ENCODE measurements around the gene PDE6G. TPM values are rescaled to one million over a fixed set of nuclear protein-coding genes. Genes with fewer than 3 reads are reported as not detected.

PDE6G gene
- total and polyA plus RNA-seq, 2 donors (not counting 3 experiments of a cell fraction or from before 2014, with no cell fraction given): 1.8 to 3.7 TPM

DNA sequence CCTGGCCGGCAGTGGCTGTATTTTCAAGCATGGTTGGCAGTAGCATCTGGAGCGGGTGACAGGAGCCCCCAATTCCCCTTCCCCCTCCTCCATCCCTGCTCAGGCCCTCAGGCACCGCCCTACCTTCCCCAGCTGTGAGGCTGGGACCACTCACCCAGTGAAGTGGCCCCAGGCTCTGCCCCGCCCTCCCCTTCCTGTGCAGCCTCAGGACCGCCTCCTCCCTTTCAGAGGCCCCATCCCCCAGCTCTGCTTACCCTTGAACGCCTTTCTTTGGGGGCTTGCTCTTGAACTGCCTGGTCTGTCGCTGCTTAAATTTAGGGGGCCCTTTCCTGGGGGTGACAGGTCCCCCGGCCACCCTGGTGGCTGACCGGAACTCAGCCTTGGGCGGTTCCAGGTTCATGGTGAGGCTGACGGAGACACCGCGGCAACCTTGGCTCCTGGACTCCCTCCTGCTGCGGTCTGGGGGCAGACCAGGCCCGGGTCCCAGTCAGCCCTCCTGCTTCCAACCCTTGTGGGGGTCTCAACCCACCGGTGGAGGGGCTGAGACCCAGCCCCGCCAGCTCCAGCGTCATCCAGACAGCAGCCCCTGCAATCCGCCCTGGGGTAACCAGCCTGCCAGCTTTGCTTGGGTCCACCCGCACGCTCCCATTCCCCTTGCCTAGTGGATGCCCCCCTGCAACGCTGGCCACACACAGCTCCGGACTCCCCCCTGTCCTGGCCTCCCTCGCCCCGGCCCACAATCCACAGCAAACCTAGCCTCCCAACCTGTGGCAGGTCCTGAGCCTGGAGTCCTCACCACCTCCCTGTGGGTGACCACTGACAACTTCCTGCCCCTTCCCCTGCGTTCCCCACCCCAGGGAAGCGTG, 3.2 kb downstream of the PDE6G start:
- no peaks in the 10 kb centered on the region for H3K36me3 ChIP-seq (ENCODE audit: control insufficient read depth in 2 of 2, extremely low read depth in 1 of 2, insufficient read depth in 2 of 2, low read length in 2 of 2)
- peak overlapping the region; percentile 78 for H2AFZ ChIP-seq (ENCODE audit: low read depth, low read length)
- H3K9ac ChIP-seq (replicated peaks; ENCODE audit: extremely low read depth, insufficient read depth, low read length): no peak overlapping the region
- H3K4me3 ChIP-seq (replicated peaks in 1 of 3; ENCODE audit: insufficient read depth in 1 of 3, low read depth in 1 of 3, low read length in 3 of 3): no peak overlapping the region
- dilution Hi-C loops (cut with MboI; ENCODE audit: extremely low pct_ligation_motif_present, low sequenced_read_pairs) (no loop called here), intact Hi-C loops (cut with micrococcal nuclease) (no loop called here)
- no peaks in the 10 kb centered on the region for H3K9me1 ChIP-seq (replicated peaks; ENCODE audit: control insufficient read depth, extremely low read depth, insufficient read depth, low read length)
- no peak overlapping the region for H3K4me2 ChIP-seq (ENCODE audit: insufficient read depth, low read length)
- FAIRE-seq (no peak), DNase-seq (ENCODE audit: low read depth, low spot score) (no peak)
- H3K27me3 ChIP-seq (ENCODE audit: control insufficient read depth in 2 of 2, insufficient read depth in 2 of 2, low read length in 2 of 2): peaks cover 7 to 8% of the 10 kb centered on the region in 2 experiments
- H3K9me3 ChIP-seq (replicated peaks; ENCODE audit: control insufficient read depth, insufficient read depth, low read length): no peaks in the 10 kb centered on the region
- H3K4me1 ChIP-seq (ENCODE audit: control insufficient read depth, extremely low read depth, insufficient read depth, low read length): peaks cover 9% of the 10 kb centered on the region
- H3K27ac ChIP-seq (ENCODE audit: insufficient read depth, low read depth, low read length): no peak overlapping the region
- no TSS peak for BruUV-seq (replicated peaks)
- no peaks in the 10 kb centered on the region for H3K79me2 ChIP-seq (ENCODE audit: control insufficient read depth, insufficient read depth, low read length)
- ChIA-PET POLR2A (no interaction called here), CTCF (interaction anchor here (1.7 kb wide), 1 partner anchor 9 kb away, joined by 6 read pairs; no protein-coding TSS in a partner anchor)
- TF ChIP-seq POLR2A (IDR thresholded peaks at IDR 0.05; ENCODE audit: low read depth, low read length): no peak
- H4K20me1 ChIP-seq (replicated peaks; ENCODE audit: control insufficient read depth, extremely low read depth, insufficient read depth, low read length): no peaks in the 10 kb centered on the region

DNA sequence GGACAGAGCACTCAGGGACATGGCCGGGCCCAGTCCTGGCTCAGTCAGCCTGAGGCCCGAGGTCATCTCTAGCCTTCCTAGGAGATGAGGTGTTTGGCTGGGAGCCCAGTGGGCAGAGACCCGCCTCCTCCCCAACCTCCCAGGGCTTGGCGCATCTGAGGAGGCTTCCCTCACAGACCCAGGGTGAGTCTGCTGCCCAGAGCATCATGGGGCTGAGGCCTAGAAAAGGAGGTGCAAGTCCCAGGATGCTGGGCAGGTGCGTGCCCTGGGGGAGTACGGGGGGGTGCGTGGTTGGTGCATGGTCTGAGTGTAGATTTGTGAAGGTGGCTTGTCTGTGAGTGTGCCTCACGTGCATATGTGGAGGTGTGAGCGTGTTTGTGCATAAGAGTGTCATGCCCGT, 4.7 kb downstream of the PDE6G start:
- Histone ChIP-seq H3K36me3 (ENCODE audit: control insufficient read depth in 2 of 2, extremely low read depth in 1 of 2, insufficient read depth in 2 of 2, low read length in 2 of 2) (no peaks in the 10 kb centered on the region), H4K20me1 (replicated peaks; ENCODE audit: control insufficient read depth, extremely low read depth, insufficient read depth, low read length) (no peaks in the 10 kb centered on the region), H3K4me2 (ENCODE audit: insufficient read depth, low read length) (no peak overlapping the region), H3K9me3 (replicated peaks; ENCODE audit: control insufficient read depth, insufficient read depth, low read length) (no peaks in the 10 kb centered on the region), H3K9me1 (replicated peaks; ENCODE audit: control insufficient read depth, extremely low read depth, insufficient read depth, low read length) (no peaks in the 10 kb centered on the region), H3K4me1 (ENCODE audit: control insufficient read depth, extremely low read depth, insufficient read depth, low read length) (peaks cover 2% of the 10 kb centered on the region), H3K4me3 (replicated peaks in 1 of 3; ENCODE audit: insufficient read depth in 1 of 3, low read depth in 1 of 3, low read length in 3 of 3) (no peak overlapping the region), H3K9ac (replicated peaks; ENCODE audit: extremely low read depth, insufficient read depth, low read length) (no peak overlapping the region), H3K79me2 (ENCODE audit: control insufficient read depth, insufficient read depth, low read length) (no peaks in the 10 kb centered on the region), H2AFZ (ENCODE audit: low read depth, low read length) (no peak overlapping the region), H3K27me3 (ENCODE audit: control insufficient read depth in 2 of 2, insufficient read depth in 2 of 2, low read length in 2 of 2) (peaks cover 17 to 21% of the 10 kb centered on the region in 2 experiments), H3K27ac (ENCODE audit: insufficient read depth, low read depth, low read length) (no peak overlapping the region)
- CTCF ChIA-PET: no interaction called here
- POLR2A ChIA-PET: no interaction called here
- BruUV-seq (replicated peaks): no TSS peak
- intact Hi-C loops (cut with micrococcal nuclease) (no loop called here), dilution Hi-C loops (cut with MboI; ENCODE audit: extremely low pct_ligation_motif_present, low sequenced_read_pairs) (no loop called here)
- TF ChIP-seq POLR2AphosphoS5 (IDR thresholded peaks at IDR 0.05; ENCODE audit: insufficient read depth, low read depth, low read length): no peak
- FAIRE-seq: no peak
- DNase-seq (ENCODE audit: low read depth, low spot score): no peak

Data from endothelial cell of umbilical vein (primary cell).